ENCODE data around the gene ZXDC. TPM values are rescaled to one million over a fixed set of nuclear protein-coding genes. Genes with fewer than 3 reads are reported as not detected.

ZXDC gene
- total RNA-seq, 3 donors from 2014 or later = 37.6 to 42.4 (median 39.0) TPM

DNA sequence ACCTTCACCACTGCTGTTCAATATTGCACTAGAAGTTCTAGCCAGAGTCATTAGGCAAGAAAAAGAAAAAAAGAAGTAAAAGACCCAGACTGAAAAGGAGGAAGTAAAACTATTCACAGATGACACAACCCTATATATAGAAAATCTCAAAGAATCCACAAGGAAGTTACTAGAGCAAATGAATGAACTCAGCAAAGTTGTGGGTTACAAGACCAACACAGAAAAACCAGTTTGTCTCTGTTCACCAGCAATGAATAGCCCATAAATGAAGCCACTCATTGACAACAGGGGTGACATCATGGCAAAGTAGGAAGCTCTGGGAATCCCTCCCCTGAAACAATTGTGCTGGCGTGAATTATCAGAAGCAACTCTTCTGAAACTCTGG lies 76.3 kb downstream of the ZXDC start:
- DNase-seq (ENCODE audit: low spot score in 2 of 2) = no peak
- Histone ChIP-seq H3K9me3 (no peaks in the 10 kb centered on the region), H3K36me3 (no peaks in the 10 kb centered on the region), H3K4me3 (no peak overlapping the region), H3K27me3 (peaks cover 0 to 8% of the 10 kb centered on the region in 2 donors), H3K27ac (peak overlapping the region; percentile 52 to 70), H3K4me1 (no peaks in the 10 kb centered on the region)
- intact Hi-C loops (cut with DNase I; ENCODE audit: low total_unique reads) = no loop called here
- peak in 1 of 3 donors; percentile 15 for TF ChIP-seq POLR2AphosphoS5 (IDR thresholded peaks at IDR 0.05)
- TF ChIP-seq, protein P1, sequence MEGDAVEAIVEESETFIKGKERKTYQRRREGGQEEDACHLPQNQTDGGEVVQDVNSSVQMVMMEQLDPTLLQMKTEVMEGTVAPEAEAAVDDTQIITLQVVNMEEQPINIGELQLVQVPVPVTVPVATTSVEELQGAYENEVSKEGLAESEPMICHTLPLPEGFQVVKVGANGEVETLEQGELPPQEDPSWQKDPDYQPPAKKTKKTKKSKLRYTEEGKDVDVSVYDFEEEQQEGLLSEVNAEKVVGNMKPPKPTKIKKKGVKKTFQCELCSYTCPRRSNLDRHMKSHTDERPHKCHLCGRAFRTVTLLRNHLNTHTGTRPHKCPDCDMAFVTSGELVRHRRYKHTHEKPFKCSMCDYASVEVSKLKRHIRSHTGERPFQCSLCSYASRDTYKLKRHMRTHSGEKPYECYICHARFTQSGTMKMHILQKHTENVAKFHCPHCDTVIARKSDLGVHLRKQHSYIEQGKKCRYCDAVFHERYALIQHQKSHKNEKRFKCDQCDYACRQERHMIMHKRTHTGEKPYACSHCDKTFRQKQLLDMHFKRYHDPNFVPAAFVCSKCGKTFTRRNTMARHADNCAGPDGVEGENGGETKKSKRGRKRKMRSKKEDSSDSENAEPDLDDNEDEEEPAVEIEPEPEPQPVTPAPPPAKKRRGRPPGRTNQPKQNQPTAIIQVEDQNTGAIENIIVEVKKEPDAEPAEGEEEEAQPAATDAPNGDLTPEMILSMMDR (IDR thresholded peaks at IDR 0.05) = no peak

DNA sequence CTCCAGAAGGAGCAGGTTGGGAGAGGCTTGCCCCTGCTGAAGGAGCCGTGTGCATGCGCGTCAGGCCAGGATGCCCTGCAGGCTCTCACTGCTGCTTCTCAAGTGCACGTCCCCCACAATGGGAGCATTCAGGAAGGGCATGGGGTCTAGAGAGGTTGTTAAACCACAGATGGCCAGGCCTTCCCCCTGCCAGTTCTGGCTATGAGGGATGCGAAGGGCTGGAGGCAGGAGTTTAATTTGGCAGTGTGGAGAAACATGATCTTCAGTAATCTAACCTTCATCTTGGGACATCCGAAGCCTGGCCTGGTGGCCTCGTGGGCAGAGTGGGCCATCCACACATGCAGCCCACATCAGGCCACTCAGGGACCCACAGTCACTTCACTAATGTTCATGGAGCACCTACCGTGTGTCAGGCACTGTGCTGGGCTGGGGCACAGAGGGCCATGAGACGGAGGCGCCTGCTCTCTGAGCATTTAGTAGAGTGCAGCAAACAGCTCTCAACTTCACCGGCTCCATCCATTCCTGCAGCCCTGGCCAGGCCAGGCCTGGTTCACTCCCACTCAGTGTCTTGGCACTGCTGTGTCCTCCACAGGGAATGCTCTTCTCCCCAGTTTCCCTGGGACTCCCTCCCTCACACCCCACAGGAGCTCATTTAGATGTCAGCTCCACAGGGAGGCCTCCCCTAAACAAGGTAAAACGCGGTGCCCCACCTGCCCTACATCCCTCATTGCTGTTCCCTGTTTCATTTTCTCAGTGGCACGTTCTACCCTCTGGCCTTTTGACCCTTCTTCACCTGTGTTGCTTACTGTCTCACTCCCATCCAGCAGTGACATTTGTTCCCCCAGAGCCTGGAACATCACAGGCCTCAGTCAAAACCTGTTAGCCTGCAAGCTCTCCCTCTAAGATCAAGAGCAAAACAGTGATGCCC lies 77.0 kb downstream of the ZXDC start:
- TF ChIP-seq, protein P1 (IDR thresholded peaks at IDR 0.05) = no peak
- TF ChIP-seq POLR2A (IDR thresholded peaks at IDR 0.05) (no peak), POLR2AphosphoS5 (IDR thresholded peaks at IDR 0.05) (no peak)
- no peaks in the 10 kb centered on the region for H3K36me3 ChIP-seq
- intact Hi-C loops (cut with DNase I; ENCODE audit: low total_unique reads) = no loop called here

DNA sequence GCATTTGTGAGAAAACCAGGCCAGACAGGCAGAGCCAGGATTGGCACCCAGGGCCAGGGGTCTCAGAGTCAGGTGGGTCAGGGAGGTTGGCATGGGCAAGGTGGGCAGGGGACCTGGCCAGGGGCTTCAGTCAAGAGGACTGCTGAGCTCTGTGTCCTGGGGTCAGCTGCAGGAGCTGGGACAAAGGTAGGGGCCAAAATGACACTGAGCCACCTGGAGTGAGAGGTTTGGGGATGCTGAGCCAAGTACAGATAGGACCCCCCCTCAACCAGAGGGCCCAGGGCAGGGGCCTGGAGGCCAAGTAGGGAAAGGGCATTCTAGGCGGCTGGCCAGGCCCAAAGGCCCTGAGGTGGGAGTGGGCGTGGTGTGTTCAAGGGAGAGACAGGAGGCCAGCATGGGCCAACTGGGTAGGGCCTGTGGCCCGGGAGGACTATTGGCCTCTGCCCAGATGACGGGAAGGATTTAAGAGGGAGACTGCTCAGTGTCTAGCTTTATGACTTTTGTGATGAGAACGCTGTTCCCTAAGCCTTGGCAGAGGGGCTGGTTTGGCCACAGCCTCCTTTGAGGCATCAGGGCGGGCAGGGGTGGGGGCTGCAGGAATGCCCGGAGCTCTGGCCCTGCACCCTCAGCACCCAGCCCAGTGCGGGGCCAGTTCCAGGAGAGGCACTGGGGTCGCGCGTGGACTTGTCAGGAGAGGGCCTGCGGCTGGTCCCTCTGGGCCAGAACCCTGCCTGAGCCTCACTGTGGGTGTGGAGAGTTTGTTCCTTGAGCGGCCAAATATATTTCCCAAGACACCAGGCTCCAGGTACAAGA lies 77.9 kb downstream of the ZXDC start:
- peak in 1 of 2 donors; percentile 49 for DNase-seq (ENCODE audit: low spot score in 2 of 2)
- Histone ChIP-seq H3K4me3 (no peak overlapping the region), H3K9me3 (no peaks in the 10 kb centered on the region), H3K36me3 (no peaks in the 10 kb centered on the region), H3K27ac (peak overlapping the region in 1 of 2 donors; percentile 27), H3K27me3 (peaks cover 0 to 8% of the 10 kb centered on the region in 2 donors), H3K4me1 (no peaks in the 10 kb centered on the region)
- TF ChIP-seq POLR2AphosphoS5 (IDR thresholded peaks at IDR 0.05) (no peak), POLR2A (IDR thresholded peaks at IDR 0.05) (no peak)
- TF ChIP-seq, protein P1 (IDR thresholded peaks at IDR 0.05) = no peak
- intact Hi-C loops (cut with DNase I; ENCODE audit: low total_unique reads) = no loop called here

More for the DNA sequence above, 77.0 kb downstream of the ZXDC start:
- Histone ChIP-seq H3K4me3 (no peak overlapping the region), H3K4me1 (no peaks in the 10 kb centered on the region), H3K9me3 (no peaks in the 10 kb centered on the region), H3K27me3 (peaks cover 0 to 8% of the 10 kb centered on the region in 2 donors), H3K27ac (peak overlapping the region; percentile 12 to 70)
- no peak for DNase-seq (ENCODE audit: low spot score in 2 of 2)

DNA sequence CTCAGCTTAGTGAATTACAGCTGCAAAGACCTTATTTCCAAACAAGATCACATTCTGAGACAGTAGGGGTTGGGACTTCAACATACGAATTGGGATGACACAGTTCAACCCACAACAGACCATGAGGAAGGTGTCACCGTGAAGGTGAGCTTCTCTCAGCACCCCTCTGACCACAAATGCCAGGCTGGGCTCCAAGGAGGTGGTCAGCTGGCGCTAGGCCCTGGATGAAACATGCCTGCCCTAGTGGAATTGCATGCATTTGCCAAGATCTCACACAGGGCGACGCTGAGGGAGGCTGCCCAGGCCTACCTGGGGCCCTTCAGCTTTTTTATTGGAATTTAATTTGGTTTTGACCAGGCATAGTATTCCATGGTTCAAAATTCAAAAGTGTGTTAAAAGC lies 79.2 kb downstream of the ZXDC start:
- no peaks in the 10 kb centered on the region for H3K36me3 ChIP-seq
- no peaks in the 10 kb centered on the region for H3K4me1 ChIP-seq
- H3K27me3 ChIP-seq = peaks cover 0 to 8% of the 10 kb centered on the region in 2 donors
- H3K27ac ChIP-seq = no peak overlapping the region
- no peak for DNase-seq (ENCODE audit: low spot score in 2 of 2)
- no peak overlapping the region for H3K4me3 ChIP-seq
- intact Hi-C loops (cut with DNase I; ENCODE audit: low total_unique reads) = no loop called here
- H3K9me3 ChIP-seq = no peaks in the 10 kb centered on the region
- TF ChIP-seq POLR2AphosphoS5 (IDR thresholded peaks at IDR 0.05) = no peak
- no peak for TF ChIP-seq POLR2A (IDR thresholded peaks at IDR 0.05)
- TF ChIP-seq, protein P1 (IDR thresholded peaks at IDR 0.05) = no peak
